GM19372 (cell line): ENCODE results near the gene HUNK.
A peak's percentile ranks its signal among the peaks of the same experiment; 100 is the strongest.
"Not testable (repeated sequence)": the region's sequence is repeated elsewhere in the genome, so short reads cannot be mapped to it uniquely, and the experiment has no call there.

Source experiments
- ATAC-seq: cut with Tn5 transposase; IDR thresholded peaks from one replicate; pipeline ENCODE4 v1.9.1; 2021; ENCODE audit warnings: mild to moderate bottlenecking, low read depth, moderate library complexity; ENCODE audit not compliant: unreplicated experiment

Gene HUNK

DNA sequence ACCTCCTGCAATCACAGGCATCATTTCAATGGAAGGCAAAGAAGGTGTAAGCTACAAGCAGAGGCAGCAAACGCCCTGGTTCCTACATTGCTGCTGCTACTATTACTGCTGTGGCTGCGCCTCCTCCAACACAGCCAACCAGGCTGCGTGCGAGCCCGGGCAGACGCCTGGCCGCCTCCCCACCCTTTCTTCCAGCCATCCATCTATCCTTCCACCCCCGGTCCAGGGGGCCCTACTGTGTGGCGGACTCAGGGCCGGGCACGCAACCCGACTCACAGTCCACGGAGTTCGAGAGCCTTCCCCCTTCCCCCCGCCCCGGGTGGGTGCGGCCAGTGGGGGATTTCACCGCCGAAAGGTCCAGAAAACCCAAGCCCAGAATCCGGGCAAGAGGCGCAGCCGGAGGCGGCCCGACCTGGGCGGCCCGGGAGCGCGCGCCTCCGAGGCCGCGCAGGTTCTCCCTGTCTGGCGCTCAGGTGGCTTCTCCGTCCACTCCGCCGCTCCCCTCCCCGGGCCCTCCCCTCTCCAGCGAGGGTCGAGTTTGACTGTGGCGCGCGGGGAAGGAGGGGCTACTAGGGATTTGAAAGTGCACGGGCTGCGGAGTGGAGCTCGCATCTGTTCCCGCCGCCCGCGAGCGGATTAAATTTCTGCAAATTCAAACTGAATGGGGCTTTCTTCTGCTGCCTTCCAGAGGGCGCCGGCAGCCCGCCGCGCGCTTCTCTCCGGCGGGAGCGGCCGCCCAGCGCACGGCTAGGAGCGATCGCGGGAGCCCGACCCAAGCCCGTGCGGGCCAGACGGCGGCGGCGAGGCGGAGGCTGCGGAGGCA is at the start of gene HUNK:
HUNK (plus strand) TSS at position 569 of the 823 bp plus-strand sequence. CDS start 655 bp downstream, outside the sequence.
- no peak for ATAC-seq

DNA sequence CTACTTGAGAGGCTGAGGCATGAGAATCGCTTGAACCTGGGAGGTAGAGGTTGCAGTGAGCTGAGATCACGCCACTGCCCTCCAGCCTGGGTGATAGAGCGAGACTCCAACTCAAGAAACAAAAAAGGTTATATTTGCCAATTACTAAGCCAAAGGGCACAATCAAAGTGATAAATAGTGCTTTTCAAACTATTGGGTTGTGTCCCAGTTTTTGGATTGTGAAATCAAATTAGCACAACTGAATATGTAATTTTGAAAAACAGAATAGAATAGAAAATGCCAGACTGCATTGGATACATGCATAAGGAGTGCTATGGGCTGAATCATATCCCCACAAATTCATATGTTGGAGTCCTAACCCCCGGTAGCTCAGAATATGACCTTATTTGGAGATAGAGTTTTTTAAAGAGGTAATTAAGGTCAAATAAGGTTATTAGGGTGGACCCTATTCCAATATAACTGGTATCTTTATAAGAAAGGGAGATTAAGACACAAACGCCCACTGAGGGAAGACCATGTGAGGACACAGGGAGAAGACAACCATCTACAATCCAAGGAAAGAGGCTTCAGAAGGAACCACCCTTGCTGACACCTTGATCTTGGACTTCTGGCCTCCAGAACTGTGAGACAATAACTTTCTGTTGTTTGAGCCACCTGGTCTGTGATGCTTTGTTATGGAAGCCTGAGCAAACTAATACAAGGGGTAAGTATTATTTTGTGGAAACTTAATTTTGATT is 42.9 kb upstream of the HUNK start:
- ATAC-seq, result no peak

DNA sequence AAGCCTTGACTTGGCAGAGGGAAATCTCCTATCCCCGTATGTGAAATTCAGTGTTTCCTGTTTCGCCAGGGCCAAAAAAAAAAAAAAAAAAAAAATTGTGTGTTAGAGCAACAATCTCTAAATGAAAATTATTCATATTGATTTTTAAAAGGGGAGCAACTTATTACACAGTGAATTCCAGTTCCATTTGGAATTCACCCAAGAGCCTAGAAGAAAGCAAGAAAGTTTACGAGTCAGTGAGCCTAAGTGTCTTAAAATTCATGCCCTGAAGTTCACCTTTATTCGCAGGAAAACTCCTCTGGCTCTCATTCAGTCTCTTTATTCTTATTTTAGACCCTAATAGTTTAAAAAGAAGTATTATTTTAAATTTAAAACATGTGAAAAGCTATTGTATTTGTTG is 42.1 kb upstream of the HUNK start:
- ATAC-seq, result no peak

DNA sequence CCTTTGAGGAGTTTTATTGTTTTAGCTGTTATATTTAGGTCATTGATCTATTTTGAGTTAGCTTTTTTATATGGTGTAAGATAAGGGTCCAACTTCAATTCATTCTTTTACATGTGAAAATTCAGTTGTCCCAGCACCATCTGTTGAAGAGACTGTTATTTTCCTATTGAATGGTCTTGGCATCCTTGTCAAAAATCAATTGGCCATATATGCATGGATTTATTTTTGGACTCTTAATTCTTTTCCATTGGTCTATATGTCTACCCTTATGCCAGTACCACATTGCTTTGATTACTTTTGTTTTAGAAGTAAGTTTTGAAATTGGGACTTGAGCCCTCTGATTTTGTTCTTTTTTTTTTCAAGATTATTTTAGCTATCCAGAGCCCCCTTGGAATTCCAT is 35.8 kb upstream of the HUNK start:
- no peak for ATAC-seq

GRCh38 chr21:31837618-31838390 is 35.0 kb upstream of the HUNK start:
- ATAC-seq, result no peak

DNA sequence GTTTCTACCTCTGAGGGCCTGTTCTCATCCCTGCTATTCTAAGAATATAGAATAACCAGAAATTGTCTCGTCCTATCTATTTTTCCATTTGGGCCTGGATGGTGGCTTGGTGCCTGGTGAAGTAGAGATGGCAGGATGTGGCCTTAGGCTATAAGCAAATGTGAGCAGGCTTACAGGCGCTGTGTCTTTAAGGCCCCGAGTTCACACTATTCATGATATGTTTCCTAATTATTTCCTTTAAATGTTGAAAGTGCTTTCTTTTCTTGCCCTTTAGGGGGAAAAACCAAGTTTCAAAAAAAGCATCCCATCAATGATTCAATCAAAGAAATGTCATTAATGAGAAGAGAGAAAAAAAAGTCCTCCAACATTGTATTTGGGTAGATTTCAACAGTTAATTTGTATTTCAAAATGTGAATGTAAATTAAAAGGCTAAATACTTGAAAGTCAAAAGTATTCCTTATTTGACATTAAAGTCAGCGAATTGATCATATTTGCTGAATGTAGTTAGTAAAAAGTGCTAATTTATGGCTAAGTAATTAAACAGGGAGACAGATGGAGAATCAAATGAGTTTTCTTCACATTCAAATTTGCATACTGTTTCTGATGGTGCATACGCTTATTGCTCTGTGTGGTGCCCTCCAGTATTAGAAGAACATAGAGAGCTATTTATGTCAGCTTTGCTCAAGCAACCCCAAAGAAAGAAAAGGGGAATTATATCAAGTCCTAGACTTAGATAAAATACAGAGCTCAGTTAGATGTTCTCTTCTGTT is 34.0 kb upstream of the HUNK start:
- no peak for ATAC-seq

- no peak for ATAC-seq
Observed at GRCh38 chr21:31844206-31844605, 28.6 kb upstream of the HUNK start.

- ATAC-seq, result no peak
Observed at GRCh38 chr21:31845151-31845729, 27.6 kb upstream of the HUNK start.

DNA sequence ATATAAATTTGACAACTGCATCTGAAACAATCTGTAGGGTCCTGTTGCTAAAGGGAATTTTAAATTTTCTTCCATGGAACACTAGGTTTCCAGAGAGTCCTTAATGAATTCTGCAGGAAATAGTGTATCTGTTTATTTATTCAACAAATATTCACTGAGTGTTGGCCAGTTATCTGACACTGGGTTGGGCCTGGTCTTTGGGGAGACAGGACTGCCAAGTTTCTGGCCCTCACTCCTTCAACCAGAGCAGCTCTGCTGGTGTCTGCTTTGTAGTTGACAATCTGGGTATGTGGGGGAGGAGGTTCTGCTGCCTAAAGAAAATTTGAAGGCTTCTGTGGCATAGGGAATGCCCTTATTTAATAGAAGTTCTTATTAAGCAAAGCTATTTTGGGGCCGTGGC is 26.1 kb upstream of the HUNK start:
- ATAC-seq, result no peak

DNA sequence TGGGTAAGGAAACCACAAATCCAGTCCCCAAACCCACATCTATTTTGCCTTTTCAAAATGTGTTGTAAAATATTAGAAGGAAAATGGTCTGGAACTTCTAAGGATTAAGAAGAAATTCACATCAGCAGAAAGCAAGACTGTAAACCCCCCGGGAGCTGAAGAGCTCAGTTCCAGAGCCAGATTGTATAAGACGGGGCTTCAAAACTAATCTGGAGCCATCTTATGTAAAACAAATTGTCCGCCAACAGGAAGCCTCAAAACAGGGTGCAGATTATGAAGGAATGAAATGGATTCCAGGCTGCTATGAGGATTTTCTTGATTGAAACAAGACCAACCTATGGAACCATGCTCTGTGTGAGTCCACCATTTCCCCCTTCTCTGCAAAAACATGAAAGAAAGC is 25.1 kb upstream of the HUNK start:
- ATAC-seq, result no peak

GRCh38 chr21:31848326-31848985 is 24.4 kb upstream of the HUNK start:
- no peak for ATAC-seq

DNA sequence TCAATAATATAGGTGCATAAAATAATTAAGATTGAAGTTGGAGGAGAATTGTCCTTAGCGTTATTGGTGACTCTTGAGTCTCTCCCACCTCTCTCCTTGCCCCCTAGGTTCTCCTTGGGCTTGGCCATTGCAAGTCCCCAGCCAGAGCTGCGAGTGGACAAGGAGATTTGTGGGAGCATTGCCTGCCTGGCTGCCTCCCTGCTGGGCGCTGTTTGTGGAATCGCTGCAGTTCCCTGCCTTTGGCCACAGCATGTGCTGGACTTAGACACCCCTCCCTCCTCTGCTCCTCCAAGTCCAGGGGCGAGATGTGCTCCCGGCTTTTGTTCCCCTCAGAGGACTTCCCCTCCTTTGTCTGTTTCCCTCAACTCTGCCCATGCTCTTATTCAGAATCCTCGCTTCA is 21.9 kb upstream of the HUNK start:
- ATAC-seq, result no peak

DNA sequence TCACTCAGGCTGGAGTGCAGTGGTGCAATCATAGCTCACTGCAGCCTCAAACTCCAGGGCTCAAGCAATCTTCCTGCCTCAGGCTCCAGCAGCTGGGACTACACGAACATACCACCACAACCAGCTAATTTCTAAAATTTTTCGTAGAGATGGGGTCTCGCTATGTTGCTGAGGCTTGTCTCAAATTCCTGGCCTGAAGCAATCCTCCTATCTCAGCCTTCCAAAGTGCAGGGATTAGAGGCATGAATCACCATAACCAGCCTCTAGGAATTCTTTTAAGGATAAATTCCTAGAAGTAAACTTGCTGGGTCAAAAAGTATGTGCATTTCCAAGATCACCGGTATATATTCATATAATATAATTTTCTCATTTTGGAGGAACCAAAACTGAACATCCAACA is 17.6 kb upstream of the HUNK start:
- ATAC-seq, result no peak

DNA sequence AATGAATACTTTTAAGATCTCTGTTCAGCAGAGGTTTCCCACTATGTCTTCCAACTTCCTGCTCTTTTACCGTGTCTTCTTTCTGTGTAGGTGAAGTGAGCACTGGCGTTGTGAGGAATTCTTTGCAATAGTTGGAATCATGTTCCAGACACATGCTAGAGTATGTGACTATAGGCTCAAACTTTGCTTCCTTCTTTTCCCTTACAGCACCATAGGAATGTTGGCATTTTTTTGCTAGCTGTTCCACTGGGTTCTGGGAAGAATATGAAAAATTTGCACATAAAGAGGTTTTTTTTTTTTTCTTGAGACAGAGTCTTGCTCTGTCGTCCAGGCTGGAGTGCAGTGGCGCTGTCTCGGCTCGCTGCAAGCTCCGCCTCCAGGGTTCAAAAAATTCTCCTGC is 15.7 kb upstream of the HUNK start:
- ATAC-seq, result no peak

DNA sequence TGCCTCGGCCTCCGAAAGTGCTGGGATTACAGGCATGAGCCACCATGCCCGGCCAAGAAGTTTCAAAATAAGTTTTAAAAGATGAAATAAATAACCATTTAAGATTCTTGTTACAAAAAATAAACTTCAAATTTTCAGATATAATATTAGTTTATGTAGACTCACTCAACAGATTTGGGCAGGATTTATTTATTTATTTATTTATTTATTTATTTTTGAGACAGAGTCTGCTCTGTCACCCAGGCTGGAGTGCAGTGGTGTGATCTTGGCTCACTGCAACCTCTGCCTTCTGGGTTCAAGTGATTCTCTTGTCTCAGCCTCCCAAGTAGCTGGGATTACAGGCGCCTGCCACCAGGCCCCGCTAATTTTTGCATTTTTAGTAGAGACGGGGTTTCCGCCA is 15.2 kb upstream of the HUNK start:
- ATAC-seq, result not testable (repeated sequence)

DNA sequence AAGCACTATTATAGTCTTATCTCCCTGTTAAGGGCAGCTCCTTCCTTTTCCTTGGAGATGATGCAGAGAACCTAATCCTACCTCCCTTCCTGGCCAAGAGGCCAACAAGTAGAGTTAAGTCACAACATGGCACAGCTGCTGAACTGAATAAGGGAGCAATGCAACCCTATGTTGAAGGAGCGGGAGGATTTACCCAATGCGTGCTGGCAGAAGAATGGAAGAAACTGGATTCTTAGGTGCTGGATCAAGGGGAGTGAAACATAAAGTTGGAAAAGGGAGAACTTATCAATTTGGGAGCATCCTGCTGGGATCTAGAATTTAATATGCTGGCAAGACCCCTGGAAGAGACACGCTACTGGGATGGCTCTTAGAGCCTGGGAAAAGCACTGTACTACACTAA is 12.0 kb upstream of the HUNK start:
- no peak for ATAC-seq

DNA sequence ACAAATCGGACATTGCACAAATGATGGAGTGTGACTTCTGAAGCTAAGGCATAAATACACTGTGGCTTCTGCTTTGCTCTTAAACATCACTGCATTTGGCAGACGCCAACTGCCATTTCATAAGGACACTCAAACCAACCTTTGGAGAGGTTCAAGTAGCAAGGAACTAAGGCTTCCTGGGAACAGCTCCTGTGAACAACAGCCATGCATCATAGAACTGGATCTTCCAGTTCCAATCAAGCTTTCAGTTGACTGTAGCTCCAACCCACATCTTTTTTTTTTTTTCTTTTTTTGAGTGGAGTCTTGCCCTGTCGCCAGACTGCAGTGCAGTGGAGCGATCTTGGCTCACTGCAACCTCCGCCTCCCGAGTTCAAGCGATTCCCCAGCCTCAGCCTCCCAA is 10.7 kb upstream of the HUNK start:
- ATAC-seq, result no peak

DNA sequence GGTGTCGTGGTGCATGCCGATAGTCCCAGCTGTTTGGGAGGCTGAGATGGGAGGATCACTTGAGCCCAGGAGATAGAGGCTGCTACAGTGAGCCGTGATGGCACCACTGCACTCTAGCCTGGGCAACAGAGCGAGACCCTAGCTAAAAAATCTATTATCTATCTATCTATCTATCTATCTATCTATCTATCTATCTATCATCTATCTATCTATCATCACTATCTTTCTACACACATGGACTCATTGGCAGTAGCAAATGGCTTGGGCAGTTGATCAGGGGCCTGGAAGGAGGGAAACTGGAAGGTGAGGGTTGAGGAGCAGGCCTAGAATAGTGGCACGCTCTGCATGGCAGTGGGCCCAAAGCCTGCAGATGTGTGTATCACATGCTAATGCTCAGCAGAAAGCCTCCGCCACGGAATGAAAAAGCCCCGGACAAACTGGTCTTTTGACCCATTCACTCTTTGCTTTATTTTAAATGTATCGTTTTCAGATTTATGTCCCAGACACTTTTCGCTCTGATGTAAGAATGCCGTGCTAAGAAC is 7.3 kb upstream of the HUNK start:
- ATAC-seq, result no peak

DNA sequence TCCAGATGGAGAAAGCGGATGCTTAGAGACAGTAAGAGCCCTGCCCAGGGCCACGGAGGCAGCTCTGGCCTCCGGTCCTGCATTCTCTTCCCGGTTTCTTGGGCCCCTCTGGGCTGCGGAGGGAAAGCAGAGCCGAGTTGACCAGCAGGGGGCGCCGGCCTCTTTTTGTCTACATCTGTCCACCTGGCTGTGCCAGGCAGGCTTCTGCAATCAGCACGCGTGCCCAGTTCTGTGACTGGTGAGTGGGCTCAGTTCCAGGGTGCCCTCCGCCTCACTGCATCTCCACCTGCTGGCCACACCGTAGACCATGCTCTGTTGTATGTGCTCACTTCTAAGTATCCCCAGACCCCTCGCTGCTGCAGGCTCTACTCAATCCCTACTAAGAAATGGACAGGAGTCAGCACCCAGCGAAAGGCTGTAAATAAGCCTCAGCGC is 6.7 kb upstream of the HUNK start:
- peak; percentile 61 for ATAC-seq
